Breast epithelium (tissue), 4 donors: ENCODE results near the gene STK35. TPM values are rescaled to one million over a fixed set of nuclear protein-coding genes. Genes with fewer than 3 reads are reported as not detected.
A peak's percentile ranks its signal among the peaks of the same experiment; 100 is the strongest.

Experiments used
- DNase-seq, 2 donors: peaks; one replicate each; pipeline ENCODE4 v3.0.0-alpha.2; 2019; ENCODE audit warnings: low spot score in 2 of 2
- H3K27ac ChIP-seq, 2 donors: fragments of 200-600 bp; sonication (generic) in 1 of 2; one replicate each; pipeline ENCODE4 v1.5.1; 2016 to 2019; ENCODE audit warnings: mild to moderate bottlenecking in 1 of 2
- H3K27me3 ChIP-seq, 2 donors: fragments of 200-600 bp; sonication (generic) in 1 of 2; one replicate each; pipeline versions ENCODE4 v1.5.1 to v1.6.0; 2017 to 2019; ENCODE audit warnings: control low read depth in 1 of 2, mild to moderate bottlenecking in 1 of 2
- H3K36me3 ChIP-seq: fragments of 200-600 bp; one replicate; pipeline ENCODE4 v1.5.1; 2019
- H3K4me1 ChIP-seq, 2 donors: fragments of 200-600 bp; sonication (generic); one replicate each; pipeline ENCODE4 v1.5.1; 2016 to 2019; ENCODE audit warnings: control low read depth in 1 of 2
- H3K4me3 ChIP-seq, 3 donors: fragments of 200-600 bp; sonication (generic); 1 replicate in 2 of 3; 2 replicates in 1 of 3; pipeline ENCODE4 v1.5.1; 2016 to 2019; ENCODE audit warnings: mild to moderate bottlenecking in 3 of 3, moderate library complexity in 2 of 3
- H3K9me3 ChIP-seq, 2 donors: fragments of 200-600 bp; sonication (generic) in 1 of 2; one replicate each; pipeline ENCODE4 v1.5.1; 2016 to 2019; ENCODE audit warnings: control low read depth in 1 of 2
- CTCF ChIP-seq, 3 donors: fragments of 450-650 bp; IDR thresholded peaks; one replicate each; pipeline ENCODE4 v1.5.1; 2016 to 2017; ENCODE audit warnings: antibody characterized with exemption in 3 of 3, mild to moderate bottlenecking in 3 of 3, moderate library complexity in 3 of 3
- POLR2A ChIP-seq: fragments of 450-650 bp; IDR thresholded peaks from one replicate; pipeline ENCODE4 v1.6.1; 2016; ENCODE audit warnings: antibody characterized with exemption, mild to moderate bottlenecking, moderate library complexity
- POLR2AphosphoS5 ChIP-seq, 3 donors: sonication (generic); formaldehyde crosslinking; IDR thresholded peaks; one replicate each; pipeline ENCODE4 v1.6.1; 2017; ENCODE audit warnings: antibody characterized with exemption in 3 of 3
- intact Hi-C: fragments of 100-400 bp; cut with DNase I; formaldehyde crosslinking; loops from one replicate; pipeline ENCODE4 v1.15.1; 2023; ENCODE audit warnings: low total_unique reads
- total RNA-seq, 3 donors: library from RNA; depleted of rRNA; stranded (reverse); fragments of >200 nt; gene quantifications; one replicate each; pipeline ENCODE4 v1.1.0, GENCODE V29; 2016

The STK35 gene
- total RNA-seq, 3 donors from 2014 or later, result 15.2 to 26.3 (median 16.7) TPM

- Histone ChIP-seq H3K36me3 (no peaks in the 10 kb centered on the region), H3K4me1 (no peaks in the 10 kb centered on the region), H3K9me3 (no peaks in the 10 kb centered on the region), H3K27me3 (peaks cover 0 to 24% of the 10 kb centered on the region in 2 donors), H3K27ac (no peak overlapping the region), H3K4me3 (no peak overlapping the region)
- intact Hi-C loops, result no loop called here
- no peak for DNase-seq
- TF ChIP-seq POLR2AphosphoS5 (IDR thresholded peaks at IDR 0.05) (no peak), CTCF (IDR thresholded peaks at IDR 0.05) (no peak), POLR2A (no peak)
These were observed 7.7 kb upstream of the STK35 start for GRCh38 chr20:2093883-2094282.

GRCh38 chr20:2101865-2102584 is 398 bp downstream of the STK35 start:
- Histone ChIP-seq H3K4me1 (peaks cover 0 to 14% of the 10 kb centered on the region in 2 donors), H3K9me3 (no peaks in the 10 kb centered on the region), H3K27ac (peak overlapping the region; percentile 99 to 100), H3K27me3 (no peaks in the 10 kb centered on the region), H3K4me3 (peak overlapping the region; percentile 68 to 95 (median 92)), H3K36me3 (no peaks in the 10 kb centered on the region)
- TF ChIP-seq POLR2AphosphoS5 (IDR thresholded peaks at IDR 0.05), result peak in 2 of 3 donors; percentile 9 to 81
- peak in 2 of 3 donors; percentile 46 to 48 for TF ChIP-seq CTCF (IDR thresholded peaks at IDR 0.05)
- no peak for TF ChIP-seq POLR2A
- intact Hi-C loops, result no loop called here
- peak; percentile 84 to 89 for DNase-seq

GRCh38 chr20:2102585-2103460 is 1.2 kb downstream of the STK35 start:
- intact Hi-C loops, result no loop called here
- H3K27ac ChIP-seq, result peak overlapping the region; percentile 99 to 100
- H3K4me3 ChIP-seq, result peak overlapping the region; percentile 68 to 95 (median 92)
- peak; percentile 78 to 83 for DNase-seq
- TF ChIP-seq POLR2A (peak; percentile 90), POLR2AphosphoS5 (IDR thresholded peaks at IDR 0.05) (peak; percentile 78 to 90 (median 88)), CTCF (IDR thresholded peaks at IDR 0.05) (no peak)
- no peaks in the 10 kb centered on the region for H3K36me3 ChIP-seq
- peaks cover 0 to 14% of the 10 kb centered on the region in 2 donors for H3K4me1 ChIP-seq
- no peaks in the 10 kb centered on the region for H3K9me3 ChIP-seq
- no peaks in the 10 kb centered on the region for H3K27me3 ChIP-seq

- peak overlapping the region; percentile 68 to 95 (median 92) for H3K4me3 ChIP-seq
- no peaks in the 10 kb centered on the region for H3K9me3 ChIP-seq
- no peaks in the 10 kb centered on the region for H3K27me3 ChIP-seq
- no peaks in the 10 kb centered on the region for H3K36me3 ChIP-seq
- peaks cover 0 to 14% of the 10 kb centered on the region in 2 donors for H3K4me1 ChIP-seq
- TF ChIP-seq POLR2AphosphoS5 (IDR thresholded peaks at IDR 0.05) (no peak), POLR2A (no peak), CTCF (IDR thresholded peaks at IDR 0.05) (no peak)
- DNase-seq, result no peak
- intact Hi-C loops, result no loop called here
- peak overlapping the region; percentile 99 to 100 for H3K27ac ChIP-seq
These were observed 2.0 kb downstream of the STK35 start for GRCh38 chr20:2103461-2104153.
